ENCODE measurements around the gene PNLIP.

DNA sequence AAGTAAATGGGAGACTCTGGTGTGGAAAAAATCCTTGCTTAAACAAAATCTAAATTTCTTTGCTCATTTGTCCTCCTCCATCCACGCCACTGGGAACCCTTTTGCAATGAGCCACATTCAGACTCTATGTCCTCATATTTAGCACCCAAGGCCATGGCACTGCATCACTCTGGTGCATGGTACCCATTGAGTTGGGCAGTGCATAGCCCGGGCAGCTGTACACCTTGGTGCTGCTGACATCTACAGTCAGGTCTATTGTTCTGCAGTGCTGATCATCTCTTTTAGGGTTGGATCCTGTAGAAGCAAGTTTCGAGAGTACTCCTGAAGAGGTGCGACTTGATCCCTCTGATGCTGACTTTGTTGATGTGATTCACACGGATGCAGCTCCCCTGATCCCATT, 51.8 kb downstream of the PNLIP start:
- TF ChIP-seq EZH2 (IDR thresholded peaks at IDR 0.05) (no peak), POLR2AphosphoS5 (IDR thresholded peaks at IDR 0.05; ENCODE audit: borderline replicate concordance, low read depth, low read length) (no peak), FOXP2 (optimal IDR thresholded peaks at IDR 0.05; ENCODE audit: control extremely low read depth, extremely low read length, insufficient read depth) (no peak)

All from SK-N-MC (cell line).